ENCODE data around the gene LAP3.

LAP3 gene

DNA sequence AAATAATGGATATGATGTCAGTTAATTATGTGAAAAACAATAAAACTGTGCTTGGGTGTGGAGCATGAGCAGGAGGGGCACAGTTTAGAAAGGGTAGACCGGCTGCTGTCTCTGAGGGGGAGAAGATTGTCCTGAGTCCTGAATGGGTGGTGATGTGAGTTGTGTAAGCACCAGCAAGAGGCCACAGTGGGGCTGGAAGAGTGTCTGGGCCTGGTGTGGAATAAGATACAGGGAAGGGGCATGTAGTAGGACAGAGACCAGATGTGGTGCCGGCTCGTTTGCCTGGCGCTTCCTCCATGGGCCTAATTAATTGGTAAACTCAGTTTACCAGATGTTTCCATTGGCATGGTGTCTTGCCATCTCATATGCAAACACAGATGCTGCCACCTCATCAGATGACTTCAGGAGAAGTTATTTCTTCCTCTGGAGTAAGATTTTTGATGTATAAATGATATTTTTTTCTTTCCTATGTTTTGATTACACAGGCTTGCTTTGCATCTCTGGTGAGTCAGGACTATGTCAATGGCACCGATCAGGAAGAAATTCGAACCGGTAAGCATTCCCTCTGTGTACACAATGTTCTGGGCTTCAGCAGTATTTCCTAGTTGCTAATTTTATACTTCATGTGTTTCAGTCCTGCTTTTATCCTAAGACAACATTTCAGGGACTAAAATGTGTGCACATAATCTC lies 42.6 kb downstream of the LAP3 start:
- no peak for DNase-seq

DNA sequence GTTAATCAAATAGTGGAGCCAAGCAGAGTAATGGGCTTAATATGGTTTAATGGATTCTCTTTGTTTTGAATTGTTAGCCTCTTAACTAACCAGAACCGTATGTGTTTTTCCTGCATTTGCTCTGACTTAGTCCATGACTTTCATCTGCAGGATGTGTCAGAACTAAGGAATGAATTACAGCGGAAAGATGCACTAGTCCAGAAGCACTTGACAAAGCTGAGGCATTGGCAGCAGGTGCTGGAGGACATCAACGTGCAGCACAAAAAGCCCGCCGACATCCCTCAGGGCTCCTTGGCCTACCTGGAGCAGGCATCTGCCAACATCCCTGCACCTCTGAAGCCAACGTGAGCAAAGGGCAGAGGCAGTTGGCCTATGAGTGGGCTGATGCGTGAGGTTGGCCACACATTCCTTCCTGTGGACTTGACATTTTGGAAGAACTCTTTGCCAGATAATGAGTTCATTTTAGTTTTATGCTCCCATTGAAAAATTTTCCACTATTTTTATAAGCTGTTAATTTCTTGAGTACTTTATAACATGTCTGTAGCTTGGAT lies 46.5 kb downstream of the LAP3 start:
- DNase-seq: no peak

DNA sequence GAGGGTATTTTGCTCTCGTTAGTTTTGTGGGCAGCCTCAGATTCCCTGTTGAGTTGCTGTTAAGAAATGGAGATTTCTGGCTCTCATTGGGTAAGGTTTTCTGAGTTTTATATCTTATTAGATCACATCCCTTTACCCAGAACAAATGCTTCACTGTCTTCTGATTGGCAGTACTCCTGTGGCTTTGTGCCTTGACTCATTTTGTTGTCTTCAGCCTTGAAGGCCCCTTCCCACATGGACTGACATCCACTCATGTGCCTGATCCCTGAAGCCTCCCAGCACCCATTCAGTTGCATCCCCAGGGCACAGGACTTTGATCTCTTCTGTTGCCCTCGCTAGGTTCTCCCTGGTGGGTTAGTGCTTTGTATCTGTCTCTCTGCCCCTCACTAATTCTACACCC lies 47.8 kb downstream of the LAP3 start:
- DNase-seq: no peak

DNA sequence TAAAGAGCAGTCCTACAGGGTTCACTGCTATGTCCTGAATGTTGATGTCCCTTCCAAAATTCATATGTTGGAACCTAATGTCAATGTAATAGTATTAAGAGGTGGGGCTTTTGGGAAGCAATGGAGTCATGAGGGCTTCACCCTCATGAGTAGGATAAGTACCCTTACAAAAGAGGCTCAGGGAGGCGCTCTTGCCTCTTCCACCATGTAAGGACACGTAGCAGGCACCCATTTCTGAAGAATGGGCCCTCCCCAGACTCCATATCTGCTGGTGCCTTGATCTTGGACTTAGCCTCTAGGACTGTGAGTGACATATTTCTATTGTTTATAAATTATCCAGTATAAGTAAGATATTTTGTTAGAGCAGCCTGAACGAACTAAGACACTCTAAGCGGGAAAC lies 53.2 kb downstream of the LAP3 start:
- no peak for DNase-seq

DNA sequence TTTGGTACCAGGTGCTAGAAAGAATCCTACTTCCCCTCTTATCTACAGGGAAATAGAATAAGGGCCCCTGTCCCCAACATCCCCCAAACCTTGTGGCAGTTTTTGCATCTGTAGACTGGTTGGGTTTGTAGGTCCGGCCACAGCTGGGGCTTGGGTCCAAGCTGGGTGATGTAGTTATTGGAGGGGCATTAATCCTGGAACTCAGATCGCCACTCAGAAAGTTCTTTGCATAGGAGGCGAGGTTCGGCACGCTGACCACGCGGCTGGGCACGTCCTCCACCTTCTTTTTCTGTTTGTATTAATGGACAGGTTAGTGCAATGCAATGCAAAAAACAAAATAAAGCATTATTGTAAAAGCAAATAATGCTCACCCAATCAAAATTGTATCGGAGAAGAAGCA lies 56.6 kb downstream of the LAP3 start:
- DNase-seq: no peak

DNA sequence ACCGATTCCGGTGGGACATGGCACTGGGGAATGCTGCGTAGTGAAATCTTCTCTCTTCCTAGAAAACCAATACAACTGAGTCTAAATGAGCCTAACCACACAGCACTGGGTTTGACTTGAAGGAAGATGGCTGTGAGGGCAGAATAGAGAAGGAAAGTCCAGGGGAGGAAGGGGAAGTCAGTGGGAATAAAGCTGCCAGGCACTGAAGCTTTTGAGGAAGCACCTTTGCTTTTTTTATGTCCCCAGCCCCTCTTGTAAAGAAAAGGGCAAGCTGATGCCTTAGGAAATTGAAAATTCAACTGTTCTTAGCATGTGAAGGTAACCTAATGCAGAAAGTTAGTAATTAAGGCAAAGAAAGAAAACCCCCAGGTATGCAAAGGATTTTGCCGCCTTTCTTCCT lies 58.1 kb downstream of the LAP3 start:
- DNase-seq: no peak

DNA sequence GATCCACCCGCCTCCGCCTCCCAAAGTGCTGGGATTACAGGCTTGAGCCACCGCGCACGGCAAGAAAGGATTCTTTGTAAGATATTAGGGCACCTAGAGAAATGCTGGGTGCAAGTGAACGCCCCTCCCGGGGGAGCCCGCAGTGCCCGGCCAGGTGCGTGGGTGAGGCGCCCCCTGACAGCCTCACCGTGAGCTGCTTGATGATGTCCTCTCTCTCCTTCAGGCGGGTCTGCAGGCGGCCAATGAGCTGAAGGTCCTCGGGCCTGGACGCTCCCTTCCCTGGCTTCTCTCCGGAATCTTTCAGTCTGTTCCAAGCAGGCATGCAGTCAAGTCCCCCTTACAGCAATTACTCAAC lies 59.3 kb downstream of the LAP3 start:
- no peak for DNase-seq

DNA sequence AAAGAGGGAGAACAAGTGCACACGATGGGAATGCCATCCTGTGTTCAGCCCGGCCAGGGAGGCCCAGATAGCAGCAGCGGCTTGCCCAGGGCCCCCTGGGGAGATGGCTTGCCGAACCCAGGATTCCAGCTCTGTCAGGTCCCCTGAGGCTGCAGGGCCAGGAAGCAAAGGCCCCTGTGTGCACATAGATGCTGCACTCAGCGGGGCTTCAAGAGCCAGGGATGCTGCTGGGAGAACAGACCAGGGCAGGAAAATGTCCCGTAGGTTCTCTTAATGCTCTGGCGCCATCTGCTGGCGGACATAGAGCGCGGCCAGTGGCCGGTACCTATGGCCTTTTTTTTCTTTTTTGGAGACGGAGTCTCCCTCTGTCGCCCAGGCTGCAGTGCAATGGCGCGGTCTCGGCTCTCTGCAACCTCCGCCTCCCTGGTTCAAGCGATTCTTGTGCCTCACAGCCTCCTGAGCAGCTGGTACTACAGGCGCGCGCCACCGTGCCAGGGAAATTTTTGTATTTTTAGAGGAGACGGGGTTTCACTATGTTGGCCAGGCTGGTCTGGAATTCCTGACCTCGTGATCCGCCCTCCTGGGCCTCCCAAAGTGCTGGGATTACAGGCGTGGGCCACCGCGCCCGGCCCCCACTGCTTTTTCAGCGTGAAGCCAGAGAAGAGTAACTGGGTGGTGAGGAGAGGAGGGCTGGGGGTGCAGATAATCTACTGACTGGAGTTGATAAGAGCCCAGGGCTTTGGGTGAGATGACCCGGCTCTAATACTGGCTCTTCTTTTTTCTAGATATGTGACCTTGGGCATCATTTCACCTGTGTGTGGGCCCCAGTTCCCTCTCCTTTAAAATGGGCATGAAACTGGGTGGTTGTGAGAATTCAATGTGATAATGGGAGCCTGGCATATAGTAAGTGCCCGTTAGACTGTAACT lies 60.0 kb downstream of the LAP3 start:
- peak; percentile 74 for DNase-seq

DNA sequence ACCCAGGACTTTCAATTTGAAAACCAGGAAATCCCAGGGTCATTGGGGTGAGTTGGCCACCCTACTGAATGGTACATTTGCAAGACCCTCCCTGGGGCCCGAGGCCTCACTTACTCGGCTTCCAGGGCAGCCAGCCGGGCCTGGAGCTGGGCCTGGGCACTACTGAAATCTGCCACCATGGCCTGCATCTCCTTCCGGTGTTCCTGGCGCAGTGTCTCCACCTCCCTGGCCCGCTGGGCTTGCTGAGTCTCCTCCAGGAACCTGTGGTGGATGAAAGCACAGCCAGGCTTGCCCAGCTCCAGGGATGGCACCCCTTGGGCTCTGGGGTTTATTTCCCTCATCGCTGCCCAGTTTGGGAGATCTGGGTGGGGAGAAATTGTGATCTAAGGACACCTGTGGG lies 62.1 kb downstream of the LAP3 start:
- no peak for DNase-seq

DNA sequence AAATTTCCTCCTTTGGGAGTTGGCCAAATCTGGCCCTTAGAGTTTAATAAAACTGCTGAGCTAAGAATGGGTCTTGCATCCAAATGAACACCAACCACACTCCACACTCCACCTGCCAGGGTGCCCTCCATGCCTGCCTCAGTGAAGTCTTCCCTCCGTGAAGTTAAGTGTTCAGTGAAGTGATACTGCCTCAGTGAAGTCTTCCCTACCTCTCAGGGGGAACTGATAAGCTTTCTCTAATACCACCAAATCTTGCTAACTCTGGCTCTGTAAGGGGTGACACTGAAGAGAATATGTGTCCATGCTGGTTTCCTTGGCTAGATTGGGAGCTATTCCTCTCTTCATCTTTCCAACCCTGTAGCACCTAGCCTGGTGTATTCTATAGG lies 65.4 kb downstream of the LAP3 start:
- DNase-seq: no peak

DNA sequence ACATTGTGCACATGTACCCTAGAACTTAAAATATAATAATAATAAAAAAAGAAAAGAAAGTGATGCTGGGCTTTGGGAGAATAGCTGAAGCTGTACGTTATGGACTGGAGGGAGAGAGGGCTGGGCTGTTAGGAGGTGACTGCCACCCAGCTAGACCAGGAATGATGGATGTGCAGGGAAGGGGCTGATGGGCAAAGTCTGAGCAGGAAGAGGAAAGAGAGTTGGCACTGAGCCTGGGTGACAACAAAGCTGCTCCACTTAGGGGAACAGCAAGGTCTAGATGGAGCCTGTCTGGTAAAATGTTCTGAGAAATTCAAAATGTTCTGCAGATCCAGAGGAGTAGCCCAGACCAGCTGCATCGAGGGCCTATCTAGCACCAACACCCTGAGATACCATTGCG lies 69.7 kb downstream of the LAP3 start:
- DNase-seq: no peak

DNA sequence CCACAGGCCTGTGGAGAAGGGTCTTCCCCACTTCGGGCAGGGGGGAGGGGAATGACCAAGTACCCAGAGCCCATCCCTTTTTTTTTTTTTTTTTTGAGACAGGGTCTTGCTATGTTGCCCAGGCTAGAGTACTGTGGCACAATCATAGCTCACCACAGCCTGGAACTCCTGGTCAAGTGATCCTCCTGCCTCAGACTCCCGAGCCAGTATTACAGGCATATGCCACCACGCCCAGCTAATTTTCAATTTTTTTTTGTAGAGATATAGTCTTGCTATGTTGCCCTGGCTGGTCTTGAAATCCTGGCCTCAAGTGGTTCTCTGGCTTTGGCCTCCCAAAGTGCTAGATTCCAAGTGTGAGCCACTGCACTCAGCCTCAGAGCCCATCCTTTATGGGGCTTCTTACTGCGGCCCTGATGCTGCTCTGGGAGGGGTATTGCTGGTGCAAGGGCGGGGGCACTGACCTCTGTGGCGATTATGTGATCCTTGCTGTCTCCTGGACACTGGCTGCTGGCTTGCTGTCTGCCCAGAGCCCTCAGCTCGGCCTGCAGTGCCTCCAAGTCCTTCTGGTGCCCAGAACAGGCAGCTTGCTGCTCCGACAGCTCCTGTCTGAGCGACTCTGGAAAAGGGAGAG lies 70.3 kb downstream of the LAP3 start:
- DNase-seq: no peak

DNA sequence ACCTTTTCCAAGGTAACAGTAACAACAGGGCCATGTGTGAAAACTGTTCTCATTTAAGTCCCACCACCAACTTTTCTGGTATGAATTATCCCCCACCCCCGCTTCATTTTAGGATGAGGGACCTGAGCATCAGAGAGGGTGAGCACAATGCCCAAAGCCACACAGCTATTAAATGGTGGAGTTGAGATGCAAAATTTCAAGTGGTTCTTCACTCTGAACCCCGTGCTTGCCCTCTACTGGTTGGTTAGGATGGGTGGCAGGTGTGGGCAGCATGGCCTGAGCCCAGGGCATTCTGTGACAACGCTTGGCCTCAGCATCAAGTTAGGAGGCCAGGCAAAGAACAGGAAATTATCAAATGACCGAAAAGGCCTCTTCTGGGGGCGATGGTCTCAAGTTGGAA lies 70.9 kb downstream of the LAP3 start:
- DNase-seq: no peak

DNA sequence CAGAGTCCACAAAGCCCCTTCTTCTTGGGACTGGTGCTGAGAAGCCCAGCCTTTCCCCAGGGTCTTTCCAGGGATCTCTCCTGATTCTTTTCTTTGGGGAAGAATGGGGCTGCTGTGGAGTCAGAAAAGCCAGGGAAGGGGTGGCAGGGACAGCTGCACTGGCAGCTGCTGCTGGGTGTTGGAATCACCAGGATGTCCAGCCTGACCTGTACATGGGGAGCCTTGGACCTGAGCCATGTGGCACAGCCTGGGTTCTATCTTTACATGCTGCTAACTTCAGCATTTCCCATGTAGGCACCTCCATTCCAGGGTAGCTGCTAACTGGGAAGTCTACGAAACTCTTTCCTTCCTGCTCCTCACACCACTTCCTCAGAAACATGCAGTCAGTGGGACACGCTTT lies 73.4 kb downstream of the LAP3 start:
- no peak for DNase-seq

DNA sequence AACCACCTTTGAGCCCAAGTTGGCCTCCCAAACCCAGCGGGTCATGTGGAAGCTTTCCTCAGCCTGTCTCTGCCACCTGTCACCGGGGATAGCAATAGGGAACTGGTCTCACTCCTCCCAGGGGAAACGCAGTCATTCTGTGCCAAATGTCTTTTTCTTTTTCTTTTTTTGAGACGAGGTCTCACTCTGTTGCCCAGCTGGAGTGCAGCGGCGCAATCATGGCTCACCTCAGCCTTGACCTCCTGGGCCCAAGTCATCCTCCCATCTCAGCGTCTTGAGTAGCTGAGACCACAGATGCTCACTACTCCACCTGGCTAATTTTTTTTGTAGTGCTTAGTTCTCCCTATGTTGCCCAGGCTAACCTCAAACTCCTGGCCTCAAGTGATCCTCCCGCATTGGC lies 77.7 kb downstream of the LAP3 start:
- no peak for DNase-seq

DNA sequence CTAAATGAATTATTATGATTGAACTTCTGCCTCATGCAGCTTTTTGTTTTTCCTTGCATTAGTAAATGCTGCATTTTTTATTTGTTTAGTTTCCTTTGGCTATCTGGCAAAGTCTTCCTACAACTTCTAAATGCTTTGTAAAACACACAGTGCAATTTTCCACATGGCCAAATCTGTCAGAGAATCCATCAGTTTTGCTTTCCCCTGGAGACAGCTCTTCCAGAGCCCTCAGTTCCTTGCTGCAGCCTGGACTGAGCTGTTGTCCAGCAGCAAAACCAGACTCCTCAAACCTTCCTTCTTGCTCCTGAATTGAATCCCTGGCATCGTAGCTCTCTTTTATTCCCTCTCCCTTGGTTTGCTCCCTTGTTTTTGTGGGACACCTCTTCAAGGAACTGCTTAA lies 80.1 kb downstream of the LAP3 start:
- DNase-seq: no peak

Data from stimulated activated CD4-positive, alpha-beta T cell treated with anti-CD3 and anti-CD28 coated beads, Interleukin-12 subunit alpha, Interleukin-12 subunit beta, amount 100 ng/mL, for 4 hours (primary cell).